Transverse colon (tissue), 4 donors: ENCODE measurements around the gene MGAT3. TPM values are rescaled to one million over a fixed set of nuclear protein-coding genes. Genes with fewer than 3 reads are reported as not detected.

Experiments
- DNase-seq: peaks from one replicate; pipeline ENCODE4 v3.0.0-alpha.2; 2019
- H3K27ac ChIP-seq, 4 donors: fragments of 200-600 bp; sonication (generic); 2 replicates each; pipeline ENCODE4 v1.5.1; 2016 to 2018; ENCODE audit warnings: inconsistent platforms in 4 of 4
- H3K27me3 ChIP-seq: fragments of 200-600 bp; sonication (generic); 2 replicates; pipeline ENCODE4 v1.5.1; 2017; ENCODE audit warnings: inconsistent platforms
- H3K36me3 ChIP-seq, 4 donors: fragments of 200-600 bp; sonication (generic); 2 replicates each; pipeline ENCODE4 v1.5.1; 2017 to 2019; ENCODE audit warnings: inconsistent platforms in 4 of 4
- H3K4me1 ChIP-seq, 4 donors: fragments of 200-600 bp; sonication (generic); 2 replicates each; pipeline ENCODE4 v1.5.1; 2017 to 2020; ENCODE audit warnings: inconsistent platforms in 4 of 4
- H3K4me3 ChIP-seq, 4 donors: fragments of 200-600 bp; sonication (generic); 1 replicate in 1 of 4; 2 replicates in 3 of 4; pipeline versions ENCODE4 v1.5.1 to v1.6.1; 2017 to 2019; ENCODE audit warnings: inconsistent platforms in 4 of 4
- H3K9me3 ChIP-seq, 2 donors: fragments of 200-600 bp; sonication (generic); 2 replicates each; pipeline ENCODE4 v1.5.1; 2017 to 2019; ENCODE audit warnings: inconsistent platforms in 2 of 2
- CTCF ChIP-seq, 5 experiments: fragments of 200-600 bp in 3 of 5; fragments of 450-650 bp in 2 of 5; sonication (generic) in 3 of 5; IDR thresholded peaks; 1 replicate in 2 of 5; 2 replicates in 3 of 5; pipeline ENCODE4 v1.5.1; 2016 to 2017; ENCODE audit warnings: antibody characterized with exemption in 5 of 5, inconsistent platforms in 3 of 5, mild to moderate bottlenecking in 2 of 5, moderate library complexity in 1 of 5
- EP300 ChIP-seq: sonication (generic); formaldehyde crosslinking; IDR thresholded peaks from one replicate; pipeline ENCODE4 v1.6.1; 2017; ENCODE audit warnings: antibody characterized with exemption, low read depth
- POLR2A ChIP-seq: fragments of 450-650 bp; IDR thresholded peaks from one replicate; pipeline ENCODE4 v1.6.1; 2016; ENCODE audit warnings: antibody characterized with exemption, mild to moderate bottlenecking, moderate library complexity
- POLR2AphosphoS5 ChIP-seq, 3 donors: sonication (generic); formaldehyde crosslinking; IDR thresholded peaks; one replicate each; pipeline ENCODE4 v1.6.1; 2016; ENCODE audit warnings: antibody characterized with exemption in 3 of 3
- WGBS, 2 donors: methylation state at CpG; one replicate each; pipeline ENCODE4 v1.1.5; 2018; ENCODE audit warnings: low coverage in 1 of 2; 5-methylcytosine and 5-hydroxymethylcytosine counted together
- in situ Hi-C, 4 donors: fragments of 200-750 bp; cut with MboI; loops; one replicate each; pipeline versions ENCODE4 v1.15.0 to v1.15.1; 2017; ENCODE audit warnings: low sequenced_read_pairs in 3 of 4, low pct_ligation_motif_present in 1 of 4, low pct_unique_long_range_greater_than_20kb in 1 of 4
- intact Hi-C: fragments of 100-400 bp; cut with DNase I; formaldehyde crosslinking; loops from one replicate; pipeline ENCODE4 v1.15.1; 2023; ENCODE audit warnings: low total_unique reads
- total RNA-seq, 4 donors: library from RNA; depleted of rRNA; stranded (reverse); fragments of >200 nt; gene quantifications; one replicate each; pipeline ENCODE4 v1.1.0, GENCODE V29; 2016

Gene MGAT3
- total RNA-seq, 4 donors from 2014 or later, result 1.2 to 10.1 (median 5.2) TPM

- TF ChIP-seq CTCF (IDR thresholded peaks at IDR 0.05) (no peak), EP300 (no peak), POLR2A (no peak), POLR2AphosphoS5 (IDR thresholded peaks at IDR 0.05) (no peak)
- H3K27me3 ChIP-seq, result no peaks in the 10 kb centered on the region
- no peak overlapping the region for H3K27ac ChIP-seq
- H3K9me3 ChIP-seq, result no peaks in the 10 kb centered on the region
- H3K36me3 ChIP-seq, result no peaks in the 10 kb centered on the region
- no peak overlapping the region for H3K4me3 ChIP-seq
- no peak for DNase-seq
- intact Hi-C loops (no loop called here), in situ Hi-C loops (loop anchor here in 1 of 4 donors (5.0 kb wide), 1 partner anchor 41 kb away; the partner anchor contains the start of gene RPS19BP1)
- 75% methylated on average over 9 of the region's 9 CpGs; no CpG with 5 or more reads in 1 of the 2 donors for WGBS, 2 donors
- H3K4me1 ChIP-seq, result peaks cover 0 to 11% (median 3%) of the 10 kb centered on the region in 4 donors
Observed at GRCh38 chr22:39490966-39491680, 34.3 kb downstream of the MGAT3 start.

GRCh38 chr22:39491696-39492095 lies 34.9 kb downstream of the MGAT3 start:
- H3K27ac ChIP-seq, result no peak overlapping the region
- no peak for TF ChIP-seq EP300
- no peak for TF ChIP-seq POLR2AphosphoS5 (IDR thresholded peaks at IDR 0.05)
- no peak for TF ChIP-seq POLR2A
- TF ChIP-seq CTCF (IDR thresholded peaks at IDR 0.05), result no peak
- intact Hi-C loops (no loop called here), in situ Hi-C loops (loop anchor here in 1 of 4 donors (5.0 kb wide), 1 partner anchor 41 kb away; the partner anchor contains the start of gene RPS19BP1)
- H3K27me3 ChIP-seq, result no peaks in the 10 kb centered on the region
- WGBS, 2 donors, result 83% methylated on average over 4 of the region's 6 CpGs; no CpG with 5 or more reads in 1 of the 2 donors
- no peak for DNase-seq
- H3K4me3 ChIP-seq, result no peak overlapping the region
- peaks cover 0 to 14% (median 3%) of the 10 kb centered on the region in 4 donors for H3K4me1 ChIP-seq
- H3K9me3 ChIP-seq, result no peaks in the 10 kb centered on the region
- H3K36me3 ChIP-seq, result no peaks in the 10 kb centered on the region

- 71 to 90% methylated on average over 1 to 3 of the region's 3 CpGs for WGBS, 2 donors
- H3K27me3 ChIP-seq, result no peaks in the 10 kb centered on the region
- H3K4me3 ChIP-seq, result no peak overlapping the region
- no peak overlapping the region for H3K27ac ChIP-seq
- DNase-seq, result no peak
- H3K36me3 ChIP-seq, result no peaks in the 10 kb centered on the region
- peaks cover 0 to 15% (median 3%) of the 10 kb centered on the region in 4 donors for H3K4me1 ChIP-seq
- intact Hi-C loops, result no loop called here
- in situ Hi-C loops, result loop anchor here in 1 of 4 donors (5.0 kb wide), 1 partner anchor 40 kb away; the partner anchor contains the start of gene RPS19BP1
- H3K9me3 ChIP-seq, result no peaks in the 10 kb centered on the region
- TF ChIP-seq CTCF (IDR thresholded peaks at IDR 0.05) (no peak), POLR2AphosphoS5 (IDR thresholded peaks at IDR 0.05) (no peak), EP300 (no peak), POLR2A (no peak)
Observed at GRCh38 chr22:39492186-39492585, 35.4 kb downstream of the MGAT3 start.

GRCh38 chr22:39493759-39494158 lies 36.9 kb downstream of the MGAT3 start:
- DNase-seq, result no peak
- intact Hi-C loops, result no loop called here
- TF ChIP-seq CTCF (IDR thresholded peaks at IDR 0.05) (no peak), POLR2A (no peak), POLR2AphosphoS5 (IDR thresholded peaks at IDR 0.05) (no peak), EP300 (no peak)
- Histone ChIP-seq H3K27ac (no peak overlapping the region), H3K4me3 (no peak overlapping the region), H3K9me3 (no peaks in the 10 kb centered on the region), H3K27me3 (no peaks in the 10 kb centered on the region), H3K4me1 (peaks cover 0 to 19% (median 3%) of the 10 kb centered on the region in 4 donors), H3K36me3 (no peaks in the 10 kb centered on the region)
- in situ Hi-C loops, result loop anchor here in 1 of 4 donors (5.0 kb wide), 1 partner anchor 39 kb away; the partner anchor contains the start of gene RPS19BP1
- WGBS, 2 donors, result 51% methylated on average over 4 of the region's 4 CpGs; no CpG with 5 or more reads in 1 of the 2 donors
